DLD1 (cell line): ENCODE data around the gene FDXACB1.

ENCODE experiments used
- in situ Hi-C: cut with HindIII; loops from 2 replicates; pipeline ENCODE4 v1.10.0; 2017; ENCODE audit warnings: low sequenced_read_pairs

The FDXACB1 gene

GRCh38 chr11:111878849-111879636, at the start of gene FDXACB1, which contains the start of gene CFAP68:
FDXACB1 (minus strand) TSS chr11:111879165; CDS start chr11:111879132, 33 bp downstream.
CFAP68 (plus strand) TSS chr11:111879541; CDS start chr11:111879561, 20 bp downstream.
- in situ Hi-C loops, result no loop called here

- in situ Hi-C loops, result no loop called here
These were observed 47.8 kb upstream of the FDXACB1 start for GRCh38 chr11:111926505-111927391.

- in situ Hi-C loops, result no loop called here
These were observed 47.0 kb upstream of the FDXACB1 start for GRCh38 chr11:111925953-111926352.

GRCh38 chr11:111923951-111924350, 45.0 kb upstream of the FDXACB1 start:
- in situ Hi-C loops, result no loop called here

- in situ Hi-C loops, result no loop called here
These were observed 44.4 kb upstream of the FDXACB1 start for GRCh38 chr11:111923351-111923788.

- in situ Hi-C loops, result no loop called here
These were observed 43.8 kb upstream of the FDXACB1 start for GRCh38 chr11:111922803-111923202.

- in situ Hi-C loops, result no loop called here
These were observed 42.7 kb upstream of the FDXACB1 start for GRCh38 chr11:111921541-111922230.

- in situ Hi-C loops, result no loop called here
These were observed 41.9 kb upstream of the FDXACB1 start for GRCh38 chr11:111920908-111921307.

- in situ Hi-C loops, result no loop called here
These were observed 39.7 kb upstream of the FDXACB1 start, which contains the start of gene C11orf52 for GRCh38 chr11:111918390-111919256. C11orf52 (plus strand) TSS chr11:111918913; CDS start chr11:111918973, 60 bp downstream.

GRCh38 chr11:111917788-111918187, 38.8 kb upstream of the FDXACB1 start:
- in situ Hi-C loops, result no loop called here

GRCh38 chr11:111917312-111917711, 38.3 kb upstream of the FDXACB1 start:
- in situ Hi-C loops, result no loop called here

GRCh38 chr11:111916768-111917167, 37.8 kb upstream of the FDXACB1 start:
- in situ Hi-C loops, result no loop called here

- in situ Hi-C loops, result no loop called here
These were observed 35.0 kb upstream of the FDXACB1 start for GRCh38 chr11:111913997-111914396.

- in situ Hi-C loops, result no loop called here
These were observed 34.3 kb upstream of the FDXACB1 start for GRCh38 chr11:111913031-111913861.

GRCh38 chr11:111912535-111912934, 33.6 kb upstream of the FDXACB1 start, which contains the start of gene HSPB2:
HSPB2 (plus strand) TSS chr11:111912734; CDS start chr11:111912830, 96 bp downstream.
- in situ Hi-C loops, result no loop called here

GRCh38 chr11:111911563-111912401, 32.8 kb upstream of the FDXACB1 start, which contains the start of gene CRYAB:
CRYAB (minus strand) TSS chr11:111911770; CDS start chr11:111911724, 46 bp downstream.
- in situ Hi-C loops, result no loop called here

GRCh38 chr11:111910676-111911562, 32.0 kb upstream of the FDXACB1 start:
- in situ Hi-C loops, result no loop called here
